Body of pancreas (tissue), 4 donors: ENCODE measurements around the gene MYO1H. TPM values are rescaled to one million over a fixed set of nuclear protein-coding genes. Genes with fewer than 3 reads are reported as not detected.

Experiments used
- ATAC-seq: fragments of 150-250 bp; one replicate; pipeline ENCODE4 v1.9.1; 2016
- DNase-seq, 4 donors: peaks; one replicate each; pipeline ENCODE4 v3.0.0-alpha.2; 2019
- H3K27ac ChIP-seq, 4 donors: fragments of 200-600 bp; sonication (generic); 1 replicate in 3 of 4; 2 replicates in 1 of 4; pipeline versions ENCODE4 v1.5.1 to v1.6.1; 2016 to 2019; ENCODE audit warnings: mild to moderate bottlenecking in 1 of 4, mixed read lengths in 1 of 4, moderate library complexity in 1 of 4
- H3K27me3 ChIP-seq, 2 donors: fragments of 200-600 bp; sonication (generic); one replicate each; pipeline ENCODE4 v1.6.0; 2016; ENCODE audit warnings: mild to moderate bottlenecking in 1 of 2
- H3K36me3 ChIP-seq, 2 donors: fragments of 200-600 bp; sonication (generic); replicated peaks in 1 of 2; 2 replicates each; pipeline ENCODE4 v1.5.1; 2016; ENCODE audit warnings: low read depth in 2 of 2; ENCODE audit not compliant: insufficient read depth in 1 of 2
- H3K4me1 ChIP-seq: fragments of 200-600 bp; sonication (generic); one replicate; pipeline ENCODE4 v1.6.0; 2016
- H3K4me3 ChIP-seq, 2 donors: fragments of 200-600 bp; sonication (generic); 1 replicate in 1 of 2; 2 replicates in 1 of 2; pipeline ENCODE4 v1.5.1; 2016 to 2019
- H3K9me3 ChIP-seq, 3 donors: fragments of 200-600 bp; sonication (generic); 1 replicate in 2 of 3; 2 replicates in 1 of 3; pipeline ENCODE4 v1.5.1; 2016
- CTCF ChIP-seq, 7 experiments: fragments of 450-650 bp in 4 of 7; fragments of 200-600 bp in 3 of 7; sonication (generic) in 3 of 7; IDR thresholded peaks; one replicate each; pipeline ENCODE4 v1.5.1; 2016 to 2019; ENCODE audit warnings: antibody characterized with exemption in 7 of 7
- POLR2A ChIP-seq, 3 donors: fragments of 450-650 bp; IDR thresholded peaks; one replicate each; pipeline ENCODE4 v1.6.1; 2016; ENCODE audit warnings: antibody characterized with exemption in 3 of 3, mild to moderate bottlenecking in 2 of 3
- WGBS, 2 donors: methylation state at CpG; one replicate each; pipeline ENCODE4 v1.1.5; 2017; 5-methylcytosine and 5-hydroxymethylcytosine counted together
- intact Hi-C: fragments of 100-400 bp; cut with DNase I; formaldehyde crosslinking; loops from one replicate; pipeline ENCODE4 v1.15.1; 2023
- total RNA-seq, 2 donors: library from RNA; depleted of rRNA; stranded (reverse); fragments of >200 nt; gene quantifications; one replicate each; pipeline ENCODE4 v1.1.0, GENCODE V29; 2016

Gene MYO1H
- total RNA-seq, 2 donors from 2014 or later, result not detected

- DNase-seq (no peak), ATAC-seq (no peak)
- Histone ChIP-seq H3K4me1 (no peaks in the 10 kb centered on the region), H3K27ac (no peak overlapping the region), H3K27me3 (no peaks in the 10 kb centered on the region), H3K4me3 (no peak overlapping the region), H3K9me3 (no peaks in the 10 kb centered on the region), H3K36me3 (peaks cover 0 to 6% of the 10 kb centered on the region in 2 donors)
- intact Hi-C loops, result no loop called here
- TF ChIP-seq CTCF (IDR thresholded peaks at IDR 0.05) (no peak), POLR2A (IDR thresholded peaks at IDR 0.05) (no peak)
- 82 to 84% methylated on average over 16 of the region's 16 CpGs for WGBS, 2 donors
These were observed 102.3 kb downstream of the MYO1H start for GRCh38 chr12:109449845-109450532.

- WGBS, 2 donors, result 72 to 77% methylated on average over 4 of the region's 4 CpGs
- no peaks in the 10 kb centered on the region for H3K4me1 ChIP-seq
- ATAC-seq (no peak), DNase-seq (no peak)
- H3K9me3 ChIP-seq, result no peaks in the 10 kb centered on the region
- no peak overlapping the region for H3K27ac ChIP-seq
- no peaks in the 10 kb centered on the region for H3K27me3 ChIP-seq
- H3K36me3 ChIP-seq, result peaks cover 0 to 15% of the 10 kb centered on the region in 2 donors
- TF ChIP-seq CTCF (IDR thresholded peaks at IDR 0.05) (no peak), POLR2A (IDR thresholded peaks at IDR 0.05) (no peak)
- intact Hi-C loops, result no loop called here
- H3K4me3 ChIP-seq, result no peak overlapping the region
These were observed 103.3 kb downstream of the MYO1H start for GRCh38 chr12:109450980-109451379.

GRCh38 chr12:109451400-109451799 lies 103.7 kb downstream of the MYO1H start:
- H3K9me3 ChIP-seq, result no peaks in the 10 kb centered on the region
- no peaks in the 10 kb centered on the region for H3K4me1 ChIP-seq
- no peaks in the 10 kb centered on the region for H3K27me3 ChIP-seq
- WGBS, 2 donors, result 92 to 93% methylated on average over 22 to 23 of the region's 23 CpGs
- DNase-seq, result no peak
- ATAC-seq, result no peak
- H3K4me3 ChIP-seq, result no peak overlapping the region
- H3K36me3 ChIP-seq, result peaks cover 0 to 17% of the 10 kb centered on the region in 2 donors
- H3K27ac ChIP-seq, result no peak overlapping the region
- intact Hi-C loops, result no loop called here
- TF ChIP-seq CTCF (IDR thresholded peaks at IDR 0.05) (no peak), POLR2A (IDR thresholded peaks at IDR 0.05) (no peak)

- intact Hi-C loops, result no loop called here
These were observed 104.8 kb downstream of the MYO1H start for GRCh38 chr12:109452489-109452888.

More at GRCh38 chr12:109452489-109452888, 104.8 kb downstream of the MYO1H start:
- no peaks in the 10 kb centered on the region for H3K9me3 ChIP-seq
- no peak for ATAC-seq
- no peak overlapping the region for H3K27ac ChIP-seq
- 62 to 75% methylated on average over 2 of the region's 2 CpGs for WGBS, 2 donors
- DNase-seq, result no peak
- no peaks in the 10 kb centered on the region for H3K4me1 ChIP-seq
- TF ChIP-seq CTCF (IDR thresholded peaks at IDR 0.05) (no peak), POLR2A (IDR thresholded peaks at IDR 0.05) (no peak)
- no peak overlapping the region for H3K4me3 ChIP-seq
- peaks cover 0 to 19% of the 10 kb centered on the region in 2 donors for H3K36me3 ChIP-seq
- H3K27me3 ChIP-seq, result no peaks in the 10 kb centered on the region
